Activated naive CD8-positive, alpha-beta T cell treated with anti-CD3 and anti-CD28 coated beads, Interleukin-2, amount 50 U/mL, for 24 hours (primary cell): ENCODE data around the gene OR2T35.

Experiments used
- ATAC-seq: fragments of 150-1000 bp; cut with Tn5 transposase; one replicate; pipeline ENCODE4 v1.10.0; 2021
- DNase-seq: peaks from one replicate; pipeline ENCODE4 v3.0.0; 2021
- H3K27ac Mint-ChIP-seq: one replicate; pipeline ENCODE4 v1.8.0; 2021; ENCODE audit warnings: mild to moderate bottlenecking, mixed read lengths
- H3K27me3 Mint-ChIP-seq: one replicate; pipeline ENCODE4 v1.8.0; 2021; ENCODE audit warnings: mixed read lengths
- H3K36me3 Mint-ChIP-seq: one replicate; pipeline ENCODE4 v1.8.0; 2021; ENCODE audit warnings: low read depth, mixed read lengths
- H3K4me1 Mint-ChIP-seq: one replicate; pipeline ENCODE4 v1.8.0; 2021; ENCODE audit warnings: mixed read lengths
- H3K4me3 Mint-ChIP-seq: one replicate; pipeline ENCODE4 v1.8.0; 2021; ENCODE audit warnings: mild to moderate bottlenecking, moderate library complexity, mixed read lengths
- H3K9me3 Mint-ChIP-seq: one replicate; pipeline ENCODE4 v1.8.0; 2021; ENCODE audit warnings: mixed read lengths

The OR2T35 gene

DNA sequence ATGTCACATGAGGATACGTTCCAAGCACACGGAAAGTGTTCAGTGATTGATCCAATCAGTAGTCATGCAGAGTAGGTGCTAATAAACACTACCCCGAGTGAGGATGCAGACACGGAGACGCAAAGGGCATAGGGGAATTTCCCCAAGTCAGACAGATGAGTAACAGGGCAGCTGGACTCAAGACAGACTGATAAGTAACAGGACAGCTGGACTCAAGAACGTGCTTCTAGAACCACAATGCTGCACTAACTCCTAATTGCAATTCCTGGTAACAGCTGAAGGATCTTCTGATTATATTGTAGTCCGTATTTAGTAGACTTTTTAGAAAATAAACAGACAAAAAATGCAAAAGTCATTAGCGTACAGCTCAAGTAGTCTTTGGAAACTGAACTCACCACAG is 45.7 kb downstream of the OR2T35 start:
- Mint-ChIP-seq H3K4me1 (peaks cover 7% of the 10 kb centered on the region), H3K36me3 (no peaks in the 10 kb centered on the region), H3K4me3 (no peak overlapping the region), H3K27ac (no peak overlapping the region), H3K27me3 (no peaks in the 10 kb centered on the region), H3K9me3 (no peaks in the 10 kb centered on the region)
- ATAC-seq (no peak), DNase-seq (no peak)

DNA sequence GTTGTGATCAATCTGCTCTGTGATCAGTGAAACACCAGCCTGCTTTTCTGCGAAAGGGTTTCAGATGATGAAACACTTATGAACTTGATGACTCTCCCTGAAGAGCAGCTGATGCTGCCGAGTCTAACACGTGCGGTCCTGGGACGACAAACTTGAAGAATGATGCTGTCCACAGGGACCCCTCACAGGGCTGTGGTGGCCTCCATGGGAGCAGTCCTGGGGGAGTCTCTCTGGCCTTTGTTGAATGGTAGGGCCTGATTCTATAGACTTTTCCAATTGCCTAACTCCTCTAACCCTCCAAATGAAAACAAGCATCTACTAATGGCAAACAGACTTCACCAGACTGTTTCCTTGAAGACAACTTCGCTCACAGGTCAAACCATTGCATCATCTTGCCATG is 47.5 kb downstream of the OR2T35 start, which contains the start of gene OR2T10:
TSS of gene OR2T10 (minus strand) at position 112 of the 400 bp plus-strand sequence. CDS start 3,932 bp downstream, outside the sequence.
- no peaks in the 10 kb centered on the region for H3K27me3 Mint-ChIP-seq
- no peaks in the 10 kb centered on the region for H3K9me3 Mint-ChIP-seq
- H3K4me1 Mint-ChIP-seq = peaks cover 7% of the 10 kb centered on the region
- no peak within 1 kb of the TSS for H3K4me3 Mint-ChIP-seq
- no peaks in the 10 kb centered on the region for H3K36me3 Mint-ChIP-seq
- DNase-seq (no peak), ATAC-seq (no peak)
- H3K27ac Mint-ChIP-seq = peak within 1 kb of the TSS; percentile 69

DNA sequence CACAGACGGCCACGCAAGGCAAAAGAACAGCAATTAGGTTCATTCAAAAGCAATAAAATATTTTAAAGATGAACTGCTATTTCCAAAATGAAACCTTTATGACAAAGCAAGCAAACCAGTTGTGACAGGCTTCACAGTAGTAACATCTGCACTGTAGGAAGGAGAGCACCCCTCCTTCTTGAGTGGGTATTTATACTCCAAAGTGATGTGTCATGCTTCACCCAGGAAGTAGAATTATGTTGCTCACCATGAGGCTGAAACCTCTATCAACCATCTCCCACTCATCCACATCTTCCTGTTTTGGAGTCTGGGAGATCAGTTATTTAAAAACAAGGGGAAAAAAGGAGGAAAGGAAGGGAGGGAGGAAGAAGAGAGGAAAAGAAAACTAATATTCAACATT is 48.5 kb downstream of the OR2T35 start:
- H3K4me1 Mint-ChIP-seq = peaks cover 7% of the 10 kb centered on the region
- ATAC-seq = peak; percentile 72
- DNase-seq = no peak
- no peak overlapping the region for H3K4me3 Mint-ChIP-seq
- no peaks in the 10 kb centered on the region for H3K27me3 Mint-ChIP-seq
- peak overlapping the region; percentile 69 for H3K27ac Mint-ChIP-seq
- H3K36me3 Mint-ChIP-seq = no peaks in the 10 kb centered on the region
- H3K9me3 Mint-ChIP-seq = no peaks in the 10 kb centered on the region

DNA sequence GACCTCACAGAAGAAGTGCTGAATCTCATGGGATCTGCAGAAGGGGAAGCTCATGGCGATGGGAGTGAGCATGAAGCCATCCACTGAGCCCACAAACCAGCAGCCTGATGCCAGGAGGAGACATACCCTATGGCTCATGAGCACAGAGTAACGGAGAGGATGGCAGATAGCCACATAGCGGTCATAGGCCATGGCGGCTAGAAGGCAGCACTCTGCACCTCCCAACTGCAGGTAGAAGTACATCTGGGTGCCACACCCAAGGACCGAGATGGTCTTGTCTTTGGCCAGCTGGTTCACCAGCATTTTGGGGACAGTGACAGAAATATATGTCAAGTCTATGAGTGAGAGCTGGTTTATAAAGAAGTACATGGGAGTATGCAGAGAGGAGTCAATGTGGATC is 51.9 kb downstream of the OR2T35 start:
- ATAC-seq (no peak), DNase-seq (no peak)
- no peaks in the 10 kb centered on the region for H3K27me3 Mint-ChIP-seq
- H3K4me3 Mint-ChIP-seq = no peak overlapping the region
- no peaks in the 10 kb centered on the region for H3K36me3 Mint-ChIP-seq
- peaks cover 7% of the 10 kb centered on the region for H3K4me1 Mint-ChIP-seq
- H3K27ac Mint-ChIP-seq = no peak overlapping the region
- H3K9me3 Mint-ChIP-seq = no peaks in the 10 kb centered on the region

DNA sequence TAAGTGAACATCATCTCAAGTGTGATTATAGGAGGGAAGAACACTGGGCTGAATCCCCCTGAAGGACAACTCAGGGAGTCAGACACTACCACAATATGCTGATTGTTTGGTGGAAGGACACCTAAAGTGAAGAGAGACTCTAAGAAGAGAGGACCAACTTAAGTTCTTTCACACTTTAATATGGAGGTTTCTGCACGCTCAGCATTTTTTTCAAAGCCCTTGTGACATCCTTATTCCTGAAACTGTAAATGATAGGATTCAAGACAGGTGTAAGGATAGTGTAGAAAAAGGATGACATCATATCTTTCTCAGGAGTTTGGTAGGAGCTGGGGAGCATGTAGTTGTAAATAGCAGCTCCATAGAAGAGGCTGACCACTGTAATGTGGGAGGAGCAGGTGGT is 52.4 kb downstream of the OR2T35 start:
- Mint-ChIP-seq H3K4me1 (peaks cover 7% of the 10 kb centered on the region), H3K4me3 (no peak overlapping the region), H3K27me3 (no peaks in the 10 kb centered on the region), H3K27ac (no peak overlapping the region), H3K9me3 (no peaks in the 10 kb centered on the region), H3K36me3 (no peaks in the 10 kb centered on the region)
- ATAC-seq = no peak
- no peak for DNase-seq

DNA sequence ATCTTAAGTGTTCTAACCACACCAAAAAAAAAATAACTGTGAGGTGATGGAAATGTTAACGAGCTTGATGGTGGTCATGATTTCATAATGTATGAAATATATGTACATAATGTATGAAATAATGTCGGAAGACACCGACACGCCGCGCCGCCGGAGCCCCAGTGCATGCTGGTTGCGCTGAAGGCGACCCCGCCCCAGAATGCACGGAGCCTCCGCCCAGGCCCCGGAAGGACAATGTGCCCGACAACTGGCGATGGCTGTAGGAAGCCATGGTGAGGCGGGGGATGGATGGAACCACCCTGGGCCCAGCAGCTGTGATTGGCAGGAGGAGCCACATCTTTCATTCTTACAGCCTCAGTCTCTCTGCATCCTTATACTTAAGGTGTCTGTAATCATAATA is 55.0 kb downstream of the OR2T35 start:
- H3K27ac Mint-ChIP-seq = no peak overlapping the region
- H3K4me3 Mint-ChIP-seq = no peak overlapping the region
- H3K27me3 Mint-ChIP-seq = peaks cover 2% of the 10 kb centered on the region
- DNase-seq (no peak), ATAC-seq (no peak)
- H3K36me3 Mint-ChIP-seq = no peaks in the 10 kb centered on the region
- no peaks in the 10 kb centered on the region for H3K9me3 Mint-ChIP-seq
- H3K4me1 Mint-ChIP-seq = no peaks in the 10 kb centered on the region

DNA sequence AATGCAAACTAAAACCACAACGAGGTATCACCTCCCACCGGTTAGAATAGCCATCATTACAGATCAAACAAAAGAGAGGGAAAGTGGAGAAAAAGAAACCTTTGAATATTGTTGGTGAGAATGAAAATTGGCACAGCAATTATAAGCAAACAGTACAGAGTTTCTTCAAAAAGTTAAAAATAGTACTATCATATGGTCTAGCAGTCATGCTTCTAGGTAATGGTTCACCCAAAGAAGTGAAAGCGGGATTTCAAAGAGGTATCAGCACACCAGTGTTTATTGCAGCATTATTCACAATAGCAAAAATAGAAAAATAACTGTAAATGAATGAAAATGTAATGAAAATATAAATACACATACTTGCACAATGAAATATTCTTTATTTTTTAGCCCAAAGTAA is 55.7 kb downstream of the OR2T35 start:
- ATAC-seq = no peak
- no peak overlapping the region for H3K4me3 Mint-ChIP-seq
- no peaks in the 10 kb centered on the region for H3K4me1 Mint-ChIP-seq
- no peaks in the 10 kb centered on the region for H3K9me3 Mint-ChIP-seq
- no peak overlapping the region for H3K27ac Mint-ChIP-seq
- H3K27me3 Mint-ChIP-seq = peaks cover 2% of the 10 kb centered on the region
- no peaks in the 10 kb centered on the region for H3K36me3 Mint-ChIP-seq
- DNase-seq = no peak
